Measurements from ENCODE around the gene RARB. TPM values are rescaled to one million over a fixed set of nuclear protein-coding genes. Genes with fewer than 3 reads are reported as not detected.

RARB gene
- total RNA-seq, 2 donors from 2014 or later: not detected

GRCh38 chr3:25589783-25590258 is 161.8 kb downstream of the RARB start:
- Mint-ChIP-seq H3K27me3 (ENCODE audit: low read depth) (no peaks in the 10 kb centered on the region), H3K36me3 (ENCODE audit: insufficient read depth in 2 of 2) (no peaks in the 10 kb centered on the region), H3K27ac (no peak overlapping the region), H3K9me3 (peaks cover 0 to 5% of the 10 kb centered on the region in 2 donors), H3K4me3 (no peak overlapping the region), H3K4me1 (ENCODE audit: low read depth) (no peaks in the 10 kb centered on the region)
- ATAC-seq (replicated peaks in 1 of 2): no peak
- no peak for DNase-seq

- H3K9me3 Mint-ChIP-seq: peaks cover 0 to 5% of the 10 kb centered on the region in 2 donors
- DNase-seq (no peak), ATAC-seq (replicated peaks in 1 of 2) (peak in 1 of 2 donors; percentile 32)
- H3K27me3 Mint-ChIP-seq (ENCODE audit: low read depth): no peaks in the 10 kb centered on the region
- no peak overlapping the region for H3K4me3 Mint-ChIP-seq
- H3K4me1 Mint-ChIP-seq (ENCODE audit: low read depth): no peaks in the 10 kb centered on the region
- H3K27ac Mint-ChIP-seq: no peak overlapping the region
- H3K36me3 Mint-ChIP-seq (ENCODE audit: insufficient read depth in 2 of 2): no peaks in the 10 kb centered on the region
Measured at GRCh38 chr3:25592510-25592968, 164.5 kb downstream of the RARB start.

- peaks cover 0 to 2% of the 10 kb centered on the region in 2 donors for H3K9me3 Mint-ChIP-seq
- H3K4me3 Mint-ChIP-seq: no peak overlapping the region
- no peak for ATAC-seq (replicated peaks in 1 of 2)
- H3K27ac Mint-ChIP-seq: peak overlapping the region; percentile 6
- no peak for DNase-seq
- no peaks in the 10 kb centered on the region for H3K27me3 Mint-ChIP-seq (ENCODE audit: low read depth)
- no peaks in the 10 kb centered on the region for H3K4me1 Mint-ChIP-seq (ENCODE audit: low read depth)
- peaks cover 2 to 4% of the 10 kb centered on the region in 2 donors for H3K36me3 Mint-ChIP-seq (ENCODE audit: insufficient read depth in 2 of 2)
Measured at GRCh38 chr3:25593001-25593400, 164.9 kb downstream of the RARB start.

- Mint-ChIP-seq H3K27me3 (ENCODE audit: low read depth) (no peaks in the 10 kb centered on the region), H3K4me1 (ENCODE audit: low read depth) (no peaks in the 10 kb centered on the region), H3K4me3 (no peak overlapping the region), H3K9me3 (no peaks in the 10 kb centered on the region), H3K36me3 (ENCODE audit: insufficient read depth in 2 of 2) (peaks cover 2 to 8% of the 10 kb centered on the region in 2 donors), H3K27ac (no peak overlapping the region)
- ATAC-seq (replicated peaks in 1 of 2) (peak; percentile 41 to 42), DNase-seq (peak in 1 of 2 donors; percentile 29)
Measured at GRCh38 chr3:25594007-25594502, 166.0 kb downstream of the RARB start.

- no peaks in the 10 kb centered on the region for H3K27me3 Mint-ChIP-seq (ENCODE audit: low read depth)
- H3K36me3 Mint-ChIP-seq (ENCODE audit: insufficient read depth in 2 of 2): peaks cover 2 to 10% of the 10 kb centered on the region in 2 donors
- ATAC-seq (replicated peaks in 1 of 2) (no peak), DNase-seq (no peak)
- H3K4me3 Mint-ChIP-seq: no peak overlapping the region
- no peaks in the 10 kb centered on the region for H3K9me3 Mint-ChIP-seq
- no peaks in the 10 kb centered on the region for H3K4me1 Mint-ChIP-seq (ENCODE audit: low read depth)
- H3K27ac Mint-ChIP-seq: peak overlapping the region; percentile 33
Measured at GRCh38 chr3:25597535-25598101, 169.6 kb downstream of the RARB start.

- ATAC-seq (replicated peaks in 1 of 2) (peak in 1 of 2 donors; percentile 4), DNase-seq (no peak)
- Mint-ChIP-seq H3K4me1 (ENCODE audit: low read depth) (peaks cover 22% of the 10 kb centered on the region), H3K36me3 (ENCODE audit: insufficient read depth in 2 of 2) (peaks cover 3 to 20% of the 10 kb centered on the region in 2 donors), H3K27ac (peak overlapping the region; percentile 88), H3K27me3 (ENCODE audit: low read depth) (no peaks in the 10 kb centered on the region), H3K9me3 (no peaks in the 10 kb centered on the region), H3K4me3 (no peak overlapping the region)
Measured at GRCh38 chr3:25603703-25604102, 175.6 kb downstream of the RARB start.

GRCh38 chr3:25604107-25604805 is 176.2 kb downstream of the RARB start:
- DNase-seq: no peak
- Mint-ChIP-seq H3K4me1 (ENCODE audit: low read depth) (peaks cover 22% of the 10 kb centered on the region), H3K36me3 (ENCODE audit: insufficient read depth in 2 of 2) (peaks cover 3 to 20% of the 10 kb centered on the region in 2 donors), H3K4me3 (no peak overlapping the region), H3K27me3 (ENCODE audit: low read depth) (no peaks in the 10 kb centered on the region), H3K9me3 (no peaks in the 10 kb centered on the region), H3K27ac (peak overlapping the region; percentile 88)
- ATAC-seq (replicated peaks in 1 of 2): peak; percentile 70 to 89

GRCh38 chr3:25610167-25610566 is 182.1 kb downstream of the RARB start:
- Mint-ChIP-seq H3K27me3 (ENCODE audit: low read depth) (no peaks in the 10 kb centered on the region), H3K27ac (peak overlapping the region; percentile 88), H3K4me1 (ENCODE audit: low read depth) (peaks cover 4% of the 10 kb centered on the region), H3K4me3 (no peak overlapping the region), H3K36me3 (ENCODE audit: insufficient read depth in 2 of 2) (peaks cover 2 to 31% of the 10 kb centered on the region in 2 donors), H3K9me3 (no peaks in the 10 kb centered on the region)
- ATAC-seq (replicated peaks in 1 of 2): no peak
- DNase-seq: no peak

GRCh38 chr3:25610779-25611178 is 182.7 kb downstream of the RARB start:
- DNase-seq: no peak
- no peaks in the 10 kb centered on the region for H3K9me3 Mint-ChIP-seq
- ATAC-seq (replicated peaks in 1 of 2): no peak
- peaks cover 2 to 28% of the 10 kb centered on the region in 2 donors for H3K36me3 Mint-ChIP-seq (ENCODE audit: insufficient read depth in 2 of 2)
- peak overlapping the region; percentile 88 for H3K27ac Mint-ChIP-seq
- no peaks in the 10 kb centered on the region for H3K27me3 Mint-ChIP-seq (ENCODE audit: low read depth)
- H3K4me3 Mint-ChIP-seq: no peak overlapping the region
- peaks cover 2% of the 10 kb centered on the region for H3K4me1 Mint-ChIP-seq (ENCODE audit: low read depth)

- no peak for ATAC-seq (replicated peaks in 1 of 2)
Measured at GRCh38 chr3:25611193-25611592, 183.1 kb downstream of the RARB start.

GRCh38 chr3:25618028-25618427 is 190.0 kb downstream of the RARB start:
- ATAC-seq (replicated peaks in 1 of 2): no peak
- H3K27ac Mint-ChIP-seq: no peak overlapping the region
- no peaks in the 10 kb centered on the region for H3K27me3 Mint-ChIP-seq (ENCODE audit: low read depth)
- no peak overlapping the region for H3K4me3 Mint-ChIP-seq
- H3K4me1 Mint-ChIP-seq (ENCODE audit: low read depth): peaks cover 5% of the 10 kb centered on the region
- no peaks in the 10 kb centered on the region for H3K9me3 Mint-ChIP-seq
- no peak for DNase-seq
- H3K36me3 Mint-ChIP-seq (ENCODE audit: insufficient read depth in 2 of 2): peaks cover 5 to 26% of the 10 kb centered on the region in 2 donors

More at GRCh38 chr3:25611193-25611592, 183.1 kb downstream of the RARB start:
- H3K4me3 Mint-ChIP-seq: no peak overlapping the region
- no peak overlapping the region for H3K27ac Mint-ChIP-seq
- H3K36me3 Mint-ChIP-seq (ENCODE audit: insufficient read depth in 2 of 2): peaks cover 2 to 25% of the 10 kb centered on the region in 2 donors
- no peaks in the 10 kb centered on the region for H3K4me1 Mint-ChIP-seq (ENCODE audit: low read depth)
- DNase-seq: no peak
- no peaks in the 10 kb centered on the region for H3K9me3 Mint-ChIP-seq
- H3K27me3 Mint-ChIP-seq (ENCODE audit: low read depth): no peaks in the 10 kb centered on the region

GRCh38 chr3:25619382-25619781 is 191.3 kb downstream of the RARB start:
- Mint-ChIP-seq H3K4me3 (no peak overlapping the region), H3K27ac (peak overlapping the region; percentile 28), H3K36me3 (ENCODE audit: insufficient read depth in 2 of 2) (peaks cover 7 to 35% of the 10 kb centered on the region in 2 donors), H3K4me1 (ENCODE audit: low read depth) (peaks cover 5% of the 10 kb centered on the region), H3K9me3 (no peaks in the 10 kb centered on the region), H3K27me3 (ENCODE audit: low read depth) (no peaks in the 10 kb centered on the region)
- no peak for DNase-seq
- no peak for ATAC-seq (replicated peaks in 1 of 2)

- Mint-ChIP-seq H3K9me3 (no peaks in the 10 kb centered on the region), H3K36me3 (ENCODE audit: insufficient read depth in 2 of 2) (peaks cover 7 to 31% of the 10 kb centered on the region in 2 donors), H3K27me3 (ENCODE audit: low read depth) (no peaks in the 10 kb centered on the region), H3K4me3 (no peak overlapping the region), H3K4me1 (ENCODE audit: low read depth) (peaks cover 5% of the 10 kb centered on the region), H3K27ac (peak overlapping the region; percentile 13)
- DNase-seq (no peak), ATAC-seq (replicated peaks in 1 of 2) (no peak)
Measured at GRCh38 chr3:25620493-25620892, 192.4 kb downstream of the RARB start.
